ENCODE data around the gene TDRD3. TPM values are rescaled to one million over a fixed set of nuclear protein-coding genes. Genes with fewer than 3 reads are reported as not detected.

The TDRD3 gene
- total and polyA plus RNA-seq, 2 donors (not counting 1 experiment from before 2014, with no cell fraction given) = 10.5 to 18.8 TPM

DNA sequence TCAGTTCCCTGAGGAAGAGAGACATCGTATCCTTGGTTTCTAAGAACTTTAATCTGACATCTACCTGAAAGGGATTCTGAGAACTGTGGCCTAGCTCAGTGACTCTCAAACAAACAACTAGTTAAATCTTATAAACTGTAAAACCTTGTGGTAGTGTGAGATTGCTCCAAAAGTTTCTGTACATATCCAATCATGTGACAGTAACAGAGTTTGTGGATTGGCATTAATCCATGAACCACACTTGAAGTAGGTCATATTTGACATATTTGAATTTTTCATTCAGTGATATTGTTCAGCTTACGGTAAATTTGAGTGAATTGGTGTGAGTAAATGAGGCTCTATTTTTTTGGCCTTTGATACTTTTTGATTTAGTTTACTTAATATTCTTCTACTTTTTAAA lies 15.0 kb downstream of the TDRD3 start:
- no peaks in the 10 kb centered on the region for H3K4me1 ChIP-seq (ENCODE audit: control insufficient read depth, extremely low read depth, insufficient read depth, low read length)
- no peaks in the 10 kb centered on the region for H4K20me1 ChIP-seq (ENCODE audit: control insufficient read depth, extremely low read depth, insufficient read depth, low read length)
- H2AFZ ChIP-seq (ENCODE audit: low read length) = no peak overlapping the region
- H3K27me3 ChIP-seq (ENCODE audit: control insufficient read depth, insufficient read depth, low read length) = no peaks in the 10 kb centered on the region
- H3K79me2 ChIP-seq (ENCODE audit: control insufficient read depth, insufficient read depth, low read length) = peaks cover 1% of the 10 kb centered on the region
- H3K27ac ChIP-seq (ENCODE audit: insufficient read depth, low read length) = no peak overlapping the region
- H3K9ac ChIP-seq (ENCODE audit: insufficient read depth, low read length) = no peak overlapping the region
- no peak for TF ChIP-seq EZH2 (IDR thresholded peaks at IDR 0.05; ENCODE audit: low read length, missing control alignments)
- TF ChIP-seq, protein P1, sequence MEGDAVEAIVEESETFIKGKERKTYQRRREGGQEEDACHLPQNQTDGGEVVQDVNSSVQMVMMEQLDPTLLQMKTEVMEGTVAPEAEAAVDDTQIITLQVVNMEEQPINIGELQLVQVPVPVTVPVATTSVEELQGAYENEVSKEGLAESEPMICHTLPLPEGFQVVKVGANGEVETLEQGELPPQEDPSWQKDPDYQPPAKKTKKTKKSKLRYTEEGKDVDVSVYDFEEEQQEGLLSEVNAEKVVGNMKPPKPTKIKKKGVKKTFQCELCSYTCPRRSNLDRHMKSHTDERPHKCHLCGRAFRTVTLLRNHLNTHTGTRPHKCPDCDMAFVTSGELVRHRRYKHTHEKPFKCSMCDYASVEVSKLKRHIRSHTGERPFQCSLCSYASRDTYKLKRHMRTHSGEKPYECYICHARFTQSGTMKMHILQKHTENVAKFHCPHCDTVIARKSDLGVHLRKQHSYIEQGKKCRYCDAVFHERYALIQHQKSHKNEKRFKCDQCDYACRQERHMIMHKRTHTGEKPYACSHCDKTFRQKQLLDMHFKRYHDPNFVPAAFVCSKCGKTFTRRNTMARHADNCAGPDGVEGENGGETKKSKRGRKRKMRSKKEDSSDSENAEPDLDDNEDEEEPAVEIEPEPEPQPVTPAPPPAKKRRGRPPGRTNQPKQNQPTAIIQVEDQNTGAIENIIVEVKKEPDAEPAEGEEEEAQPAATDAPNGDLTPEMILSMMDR (conservative IDR thresholded peaks at IDR 0.05 in 1 of 2, IDR thresholded peaks at IDR 0.05 in 1 of 2; ENCODE audit: low read depth in 1 of 2, low read length in 2 of 2) = no peak
- H3K4me2 ChIP-seq (ENCODE audit: extremely low read depth, insufficient read depth, low read length) = no peak overlapping the region
- no peak overlapping the region for H3K4me3 ChIP-seq (replicated peaks in 1 of 4; ENCODE audit: control extremely low read depth in 1 of 4, insufficient read depth in 1 of 4, low read depth in 3 of 4, low read length in 4 of 4)
- H3K9me3 ChIP-seq (ENCODE audit: control insufficient read depth, insufficient read depth, low read depth, low read length) = no peaks in the 10 kb centered on the region
- no peaks in the 10 kb centered on the region for H3K36me3 ChIP-seq (ENCODE audit: control insufficient read depth, insufficient read depth, low read length)
- peak; percentile 28 to 40 for DNase-seq (ENCODE audit: low read depth in 2 of 2)

DNA sequence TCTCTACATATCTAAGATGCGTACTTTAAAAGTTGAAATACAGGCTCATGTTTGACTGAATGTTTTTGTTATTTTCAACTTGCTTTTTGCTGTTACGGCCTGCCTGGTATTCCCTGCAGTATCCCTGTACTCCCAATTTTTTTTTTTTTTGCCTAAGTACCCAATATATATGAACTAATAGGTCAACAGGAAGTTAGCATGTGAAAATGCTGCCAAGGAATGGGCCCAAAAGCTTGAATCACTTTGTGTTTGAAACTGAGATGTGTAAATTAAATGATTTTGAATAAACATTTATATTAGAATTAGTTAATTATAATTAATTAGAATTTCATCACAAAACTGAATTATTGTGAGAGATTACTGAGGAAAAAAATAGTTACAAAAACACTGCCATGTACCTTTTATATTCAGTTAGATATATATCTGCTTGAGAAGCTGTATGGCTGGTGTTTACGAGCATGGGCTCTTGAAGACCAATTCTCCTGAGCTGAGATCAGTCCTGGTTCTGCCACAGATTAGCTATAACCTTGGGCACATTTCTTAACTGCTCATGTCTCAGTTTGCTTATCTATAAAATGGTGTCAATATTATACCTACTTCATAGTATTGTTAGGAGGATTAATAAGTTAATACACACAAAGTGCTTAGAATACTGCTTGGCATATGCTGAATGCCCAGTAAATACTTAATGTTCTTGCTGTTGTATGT lies 16.0 kb downstream of the TDRD3 start:
- TF ChIP-seq, protein P1 (conservative IDR thresholded peaks at IDR 0.05 in 1 of 2, IDR thresholded peaks at IDR 0.05 in 1 of 2; ENCODE audit: low read depth in 1 of 2, low read length in 2 of 2) = no peak
- TF ChIP-seq EZH2 (IDR thresholded peaks at IDR 0.05; ENCODE audit: low read length, missing control alignments) = no peak
- Histone ChIP-seq H2AFZ (ENCODE audit: low read length) (no peak overlapping the region), H3K9me3 (ENCODE audit: control insufficient read depth, insufficient read depth, low read depth, low read length) (no peaks in the 10 kb centered on the region), H4K20me1 (ENCODE audit: control insufficient read depth, extremely low read depth, insufficient read depth, low read length) (no peaks in the 10 kb centered on the region), H3K27me3 (ENCODE audit: control insufficient read depth, insufficient read depth, low read length) (no peaks in the 10 kb centered on the region), H3K79me2 (ENCODE audit: control insufficient read depth, insufficient read depth, low read length) (peaks cover 1% of the 10 kb centered on the region), H3K36me3 (ENCODE audit: control insufficient read depth, insufficient read depth, low read length) (no peaks in the 10 kb centered on the region), H3K27ac (ENCODE audit: insufficient read depth, low read length) (no peak overlapping the region), H3K4me1 (ENCODE audit: control insufficient read depth, extremely low read depth, insufficient read depth, low read length) (no peaks in the 10 kb centered on the region), H3K4me2 (ENCODE audit: extremely low read depth, insufficient read depth, low read length) (no peak overlapping the region), H3K4me3 (replicated peaks in 1 of 4; ENCODE audit: control extremely low read depth in 1 of 4, insufficient read depth in 1 of 4, low read depth in 3 of 4, low read length in 4 of 4) (no peak overlapping the region), H3K9ac (ENCODE audit: insufficient read depth, low read length) (no peak overlapping the region)
- DNase-seq (ENCODE audit: low read depth in 2 of 2) = no peak

DNA sequence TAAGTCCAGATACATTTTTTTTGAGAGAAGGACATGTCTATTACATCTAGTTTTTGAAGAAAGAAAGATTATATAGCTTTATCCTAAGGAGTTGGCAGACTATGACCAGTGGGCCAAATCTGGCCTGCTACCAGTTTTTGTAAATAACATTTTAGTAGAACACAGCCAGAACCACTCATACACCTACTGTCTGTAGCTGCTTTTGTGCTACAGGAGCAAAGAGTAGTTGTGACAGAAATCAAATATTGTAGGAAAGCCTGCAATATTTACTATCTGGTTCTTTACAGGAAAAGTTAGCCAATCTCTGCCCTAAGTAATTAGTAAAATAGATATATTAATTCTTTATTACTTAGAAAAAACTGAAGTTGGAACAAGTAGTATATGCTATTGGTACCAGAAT lies 17.2 kb downstream of the TDRD3 start:
- Histone ChIP-seq H3K4me1 (ENCODE audit: control insufficient read depth, extremely low read depth, insufficient read depth, low read length) (no peaks in the 10 kb centered on the region), H3K79me2 (ENCODE audit: control insufficient read depth, insufficient read depth, low read length) (peaks cover 1% of the 10 kb centered on the region), H3K27me3 (ENCODE audit: control insufficient read depth, insufficient read depth, low read length) (no peaks in the 10 kb centered on the region)

More for the DNA sequence above, 17.2 kb downstream of the TDRD3 start:
- no peaks in the 10 kb centered on the region for H4K20me1 ChIP-seq (ENCODE audit: control insufficient read depth, extremely low read depth, insufficient read depth, low read length)
- no peak overlapping the region for H3K4me3 ChIP-seq (replicated peaks in 1 of 4; ENCODE audit: control extremely low read depth in 1 of 4, insufficient read depth in 1 of 4, low read depth in 3 of 4, low read length in 4 of 4)
- DNase-seq (ENCODE audit: low read depth in 2 of 2) = no peak
- no peak overlapping the region for H3K9ac ChIP-seq (ENCODE audit: insufficient read depth, low read length)
- H3K4me2 ChIP-seq (ENCODE audit: extremely low read depth, insufficient read depth, low read length) = no peak overlapping the region
- H3K9me3 ChIP-seq (ENCODE audit: control insufficient read depth, insufficient read depth, low read depth, low read length) = no peaks in the 10 kb centered on the region
- no peak overlapping the region for H2AFZ ChIP-seq (ENCODE audit: low read length)
- H3K36me3 ChIP-seq (ENCODE audit: control insufficient read depth, insufficient read depth, low read length) = no peaks in the 10 kb centered on the region
- no peak overlapping the region for H3K27ac ChIP-seq (ENCODE audit: insufficient read depth, low read length)
- TF ChIP-seq, protein P1 (conservative IDR thresholded peaks at IDR 0.05 in 1 of 2, IDR thresholded peaks at IDR 0.05 in 1 of 2; ENCODE audit: low read depth in 1 of 2, low read length in 2 of 2) = no peak
- TF ChIP-seq EZH2 (IDR thresholded peaks at IDR 0.05; ENCODE audit: low read length, missing control alignments) = no peak

Measured in fibroblast of lung (primary cell).